KBM-7 (cell line): Measurements from ENCODE around the gene GPC5.
"Not testable (repeated sequence)": the region's sequence is repeated elsewhere in the genome, so short reads cannot be mapped to it uniquely, and the experiment has no call there.

Experiments used
- DNase-seq: peaks from one replicate; pipeline ENCODE4 v3.0.0-alpha.2; 2015
- in situ Hi-C: fragments of 300-500 bp; cut with MboI; formaldehyde crosslinking; loops from 2 replicates; pipeline ENCODE4 v1.14.3; 2020; ENCODE audit warnings: low sequenced_read_pairs, low pct_unique_long_range_greater_than_20kb, mixed read lengths

GPC5 gene

DNA sequence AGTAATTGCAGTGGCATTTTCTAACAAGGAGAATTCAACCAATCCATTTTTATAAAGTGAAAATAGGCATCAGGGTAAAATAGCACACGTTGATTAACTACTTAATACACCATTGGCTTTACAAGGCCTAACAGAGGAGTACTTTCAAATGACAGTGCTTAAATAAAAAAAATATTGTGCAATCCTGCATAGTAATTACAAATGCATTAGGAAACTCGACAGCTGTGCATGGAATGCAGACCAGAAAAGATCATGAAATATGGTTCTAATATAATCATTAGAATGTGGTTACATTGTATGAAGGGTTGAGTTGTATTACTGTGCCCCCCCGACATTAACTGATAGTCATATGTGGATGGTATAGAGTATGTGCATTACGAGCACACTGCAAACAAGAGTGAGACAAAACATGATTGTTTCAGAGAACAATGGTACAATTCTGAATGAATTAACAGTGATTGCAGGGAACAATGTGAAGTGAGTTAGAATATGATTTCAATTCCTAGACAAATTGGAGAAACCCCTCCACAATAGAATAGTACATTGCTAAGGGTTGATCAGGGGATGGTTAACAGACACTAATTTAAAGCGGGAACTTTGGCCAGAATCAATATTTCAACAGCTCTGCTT, 270.6 kb downstream of the GPC5 start:
- in situ Hi-C loops, result no loop called here
- no peak for DNase-seq

DNA sequence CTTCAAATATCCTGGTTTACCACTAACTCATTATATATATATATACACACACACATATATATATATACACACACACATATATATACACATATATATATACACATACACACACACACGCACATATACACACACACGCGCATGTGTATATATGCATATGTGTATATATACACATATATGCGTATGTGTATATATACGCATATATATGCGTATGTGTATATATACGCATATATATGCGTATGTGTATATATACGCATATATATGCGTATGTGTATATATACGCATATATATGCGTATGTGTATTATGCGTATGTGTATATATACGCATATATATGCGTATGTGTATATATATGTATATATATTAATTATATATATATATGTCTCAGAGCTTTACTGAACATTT, 275.9 kb downstream of the GPC5 start:
- DNase-seq, in situ Hi-C loops: not testable (repeated sequence)

DNA sequence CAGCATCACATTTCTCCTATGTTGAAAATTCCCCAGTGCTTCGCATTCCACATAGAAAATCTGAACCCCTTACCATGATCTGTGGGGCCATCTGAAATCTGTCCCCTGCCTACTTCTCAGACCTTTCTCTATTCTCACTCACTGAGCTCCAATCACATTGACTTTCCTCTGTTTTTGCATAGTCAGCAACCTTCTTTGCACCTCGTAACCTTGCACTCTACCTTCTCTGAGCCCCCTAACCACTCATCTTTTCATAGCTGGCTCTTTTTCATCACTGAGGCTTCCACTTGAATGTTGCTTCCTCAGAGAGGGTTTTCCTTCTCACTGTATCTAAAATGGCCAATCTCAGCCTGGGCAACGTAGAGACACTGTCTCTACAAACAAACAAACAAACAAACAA, 286.3 kb downstream of the GPC5 start:
- in situ Hi-C loops, result no loop called here

DNA sequence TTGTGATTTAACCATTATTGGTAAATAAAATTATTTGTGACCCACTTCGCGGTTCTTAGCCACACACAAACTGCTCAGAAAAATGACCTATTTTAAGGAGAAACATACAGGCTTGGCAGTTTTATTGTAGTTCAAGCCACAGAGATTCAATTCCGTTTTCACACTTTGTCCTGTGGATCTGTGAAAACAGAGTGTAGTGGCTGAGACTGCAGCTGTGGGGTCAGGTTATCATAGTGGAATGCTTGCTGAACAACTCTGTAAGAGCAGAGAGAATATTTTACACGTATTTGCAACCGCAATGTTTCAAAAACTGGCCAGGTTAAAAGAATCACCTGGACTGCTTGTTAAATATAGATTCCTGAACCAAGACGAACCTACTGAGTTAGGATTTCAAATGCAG, 292.5 kb downstream of the GPC5 start:
- no peak for DNase-seq
- in situ Hi-C loops, result no loop called here

More for the DNA sequence above, 286.3 kb downstream of the GPC5 start:
- DNase-seq, result no peak

DNA sequence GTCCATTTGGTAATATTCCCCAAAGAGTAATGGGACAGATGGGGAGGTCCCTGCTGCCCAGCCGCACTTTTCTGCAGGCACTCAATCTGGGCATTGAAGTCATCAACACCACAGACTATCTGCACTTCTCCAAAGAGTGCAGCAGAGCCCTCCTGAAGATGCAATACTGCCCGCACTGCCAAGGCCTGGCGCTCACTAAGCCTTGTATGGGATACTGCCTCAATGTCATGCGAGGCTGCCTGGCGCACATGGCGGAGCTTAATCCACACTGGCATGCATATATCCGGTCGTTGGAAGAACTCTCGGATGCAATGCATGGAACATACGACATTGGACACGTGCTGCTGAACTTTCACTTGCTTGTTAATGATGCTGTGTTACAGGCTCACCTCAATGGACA, 295.0 kb downstream of the GPC5 start:
- DNase-seq, result no peak
- in situ Hi-C loops, result no loop called here

DNA sequence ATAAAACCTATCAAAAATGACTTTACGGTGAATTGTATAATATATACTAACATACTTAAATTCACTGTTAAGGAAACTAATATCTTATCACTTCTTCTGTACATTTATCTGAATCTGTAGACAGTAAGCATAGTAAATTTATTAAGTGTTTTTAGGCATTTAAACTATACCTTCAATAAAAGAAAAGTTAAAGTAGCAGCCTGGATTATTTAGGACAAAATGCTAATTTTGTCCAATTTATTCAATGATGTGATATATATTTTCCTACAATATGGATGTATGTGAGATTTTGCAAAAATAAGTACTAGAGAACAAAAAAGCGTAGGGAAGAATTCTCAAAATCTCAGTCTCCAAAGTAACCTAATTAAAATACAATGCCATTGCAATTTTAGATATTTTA, 299.9 kb downstream of the GPC5 start:
- in situ Hi-C loops, result no loop called here
- DNase-seq, result no peak

DNA sequence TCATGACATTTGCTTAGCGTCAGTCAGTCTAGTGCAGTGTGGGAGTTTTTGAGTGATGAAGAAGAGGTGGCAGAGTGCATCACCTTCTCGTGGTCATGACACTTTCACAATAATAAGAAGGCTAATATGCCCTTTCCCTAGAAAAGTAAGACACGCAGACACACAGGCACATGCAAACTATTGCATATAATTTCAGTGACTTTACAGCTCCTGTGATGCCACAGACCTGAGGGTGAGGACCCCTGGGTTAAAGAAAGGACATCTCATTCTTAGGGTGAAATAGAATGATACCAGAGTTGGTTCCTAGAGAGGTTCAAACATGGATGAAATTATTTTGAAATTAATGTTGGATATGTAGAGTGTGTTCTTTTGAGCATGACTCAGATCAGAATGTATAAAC, 300.3 kb downstream of the GPC5 start:
- no peak for DNase-seq
- in situ Hi-C loops, result no loop called here

DNA sequence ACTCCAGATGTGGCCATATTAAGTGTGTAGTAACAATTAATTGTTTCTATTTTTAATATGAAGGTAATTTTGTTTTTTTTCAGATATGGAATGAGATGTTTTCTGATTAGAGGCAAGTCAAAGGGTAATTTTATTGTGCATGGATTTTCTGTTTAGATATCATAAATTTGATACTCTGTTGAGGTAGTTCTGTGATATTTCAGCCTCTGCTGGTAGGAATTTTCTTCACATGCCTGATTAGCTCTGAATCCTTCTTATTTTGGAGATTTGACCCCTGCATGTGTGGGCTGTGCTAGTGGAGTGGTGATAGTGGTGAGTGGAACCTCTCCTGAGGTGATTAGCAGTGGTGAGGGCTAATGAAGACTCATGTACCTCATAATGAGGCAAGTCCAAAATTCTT, 301.4 kb downstream of the GPC5 start:
- DNase-seq, result no peak
- in situ Hi-C loops, result no loop called here

DNA sequence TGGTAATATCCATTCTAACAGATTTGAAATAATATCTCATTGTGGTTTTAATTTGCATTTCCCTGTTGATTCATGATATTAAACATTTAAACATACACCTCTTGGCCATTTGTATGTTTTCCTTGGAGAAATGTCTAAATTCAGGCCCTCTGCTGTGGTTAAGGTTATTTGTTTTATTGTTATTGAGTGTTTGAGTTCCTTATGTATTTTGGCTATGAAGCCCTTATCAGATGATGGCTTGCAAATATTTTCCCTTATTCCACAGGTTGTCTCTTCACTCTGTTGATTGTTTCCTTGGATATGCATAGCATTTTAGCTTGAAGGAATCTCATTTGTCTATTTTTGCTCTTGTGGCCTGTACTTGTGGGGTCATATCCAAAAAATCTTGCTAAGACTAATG, 303.6 kb downstream of the GPC5 start:
- no peak for DNase-seq
- in situ Hi-C loops, result no loop called here

DNA sequence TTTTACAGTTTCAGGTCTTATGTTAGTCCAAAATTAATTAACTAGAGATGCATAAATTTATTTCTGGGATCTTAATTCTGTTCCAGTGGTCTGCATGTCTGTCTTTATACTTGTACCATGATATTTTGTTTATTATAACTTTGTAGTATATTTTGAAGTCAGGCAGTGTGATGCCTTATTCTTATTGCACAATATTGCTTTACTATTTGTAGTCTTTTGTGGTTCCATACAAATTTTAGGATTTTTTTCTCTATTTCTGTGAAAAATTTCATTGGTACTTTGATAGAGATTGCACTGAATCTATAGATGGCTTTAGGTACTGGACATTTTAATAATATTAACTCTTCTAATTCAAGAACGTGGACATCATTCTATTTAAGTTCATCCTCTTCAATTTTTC, 304.0 kb downstream of the GPC5 start:
- in situ Hi-C loops, result no loop called here
- DNase-seq, result no peak

DNA sequence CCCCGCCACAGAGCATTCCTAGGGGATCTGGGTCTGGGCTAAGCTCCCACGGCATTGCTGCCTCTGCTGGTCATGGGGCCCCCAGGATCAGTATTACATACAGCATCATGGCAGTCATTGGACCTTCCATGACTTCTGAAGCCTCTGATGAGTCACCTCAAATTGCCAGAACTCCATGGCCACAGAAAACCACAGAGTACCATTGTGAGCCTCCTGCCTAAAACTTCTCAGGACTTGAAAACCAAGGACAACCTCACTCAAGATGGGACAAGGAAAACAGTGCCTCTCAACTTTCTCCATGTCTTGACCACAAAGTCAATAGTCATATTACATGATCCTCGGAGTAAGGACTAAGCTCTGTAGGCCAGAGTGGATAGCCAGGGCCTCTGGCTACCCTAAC, 306.0 kb downstream of the GPC5 start:
- in situ Hi-C loops, result no loop called here
- DNase-seq, result no peak

DNA sequence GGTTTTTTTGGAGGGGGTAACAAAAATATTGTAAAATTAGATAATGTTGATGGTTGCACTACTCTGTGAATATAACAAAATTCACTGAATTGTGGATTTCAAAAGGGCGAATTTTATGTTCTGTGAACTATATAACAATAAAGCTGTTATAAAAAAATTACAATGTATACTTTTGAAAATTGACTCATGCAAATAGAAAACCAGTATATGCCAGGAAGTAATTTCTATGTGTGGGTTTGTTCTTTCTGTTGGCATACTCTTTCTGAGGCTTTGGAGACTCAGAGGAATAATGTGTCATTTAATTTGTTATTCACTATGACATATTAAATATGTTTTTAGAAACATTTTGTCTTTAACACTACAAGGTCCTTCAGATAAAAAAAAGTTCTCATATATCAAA, 310.1 kb downstream of the GPC5 start:
- in situ Hi-C loops, result no loop called here
- DNase-seq, result no peak

DNA sequence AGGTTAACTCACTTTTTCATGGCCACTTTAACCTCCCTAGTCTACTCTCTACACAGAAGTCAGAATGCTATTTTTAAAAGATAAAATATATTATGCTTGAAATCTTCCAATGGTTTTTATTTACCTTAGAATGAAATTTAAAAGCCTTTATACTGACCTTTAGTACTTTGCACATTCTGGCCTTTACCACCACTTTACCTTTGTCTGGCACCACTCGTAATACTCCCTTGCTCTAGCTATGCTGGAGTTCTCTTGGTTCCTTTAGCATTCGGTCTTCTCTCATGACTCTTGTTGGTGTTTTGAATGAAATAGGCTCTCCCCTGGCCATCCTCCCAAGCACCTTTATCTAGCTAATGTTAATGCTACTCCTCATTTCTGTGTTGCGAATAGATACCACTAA, 310.8 kb downstream of the GPC5 start:
- DNase-seq, result no peak

DNA sequence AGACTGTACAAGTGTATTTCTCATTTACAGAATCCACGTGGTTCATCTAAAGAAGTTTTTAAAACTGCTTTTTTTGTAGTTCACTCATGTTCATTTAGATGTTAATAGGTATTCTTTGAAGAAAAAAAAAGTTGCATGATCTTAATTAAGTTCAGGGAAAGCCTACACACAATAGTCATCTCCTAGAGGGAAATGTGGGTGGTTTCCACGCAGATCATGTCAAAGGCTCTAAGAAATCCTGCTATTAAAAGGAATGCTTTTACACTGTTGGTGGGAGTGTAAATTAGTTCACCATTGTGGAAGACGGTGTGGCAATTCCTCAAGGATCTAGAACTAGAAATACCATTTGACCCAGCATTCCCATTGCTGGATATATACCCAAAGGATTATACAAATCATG, 312.3 kb downstream of the GPC5 start:
- in situ Hi-C loops, result no loop called here
- DNase-seq, result no peak

More for the DNA sequence above, 310.8 kb downstream of the GPC5 start:
- in situ Hi-C loops, result no loop called here

DNA sequence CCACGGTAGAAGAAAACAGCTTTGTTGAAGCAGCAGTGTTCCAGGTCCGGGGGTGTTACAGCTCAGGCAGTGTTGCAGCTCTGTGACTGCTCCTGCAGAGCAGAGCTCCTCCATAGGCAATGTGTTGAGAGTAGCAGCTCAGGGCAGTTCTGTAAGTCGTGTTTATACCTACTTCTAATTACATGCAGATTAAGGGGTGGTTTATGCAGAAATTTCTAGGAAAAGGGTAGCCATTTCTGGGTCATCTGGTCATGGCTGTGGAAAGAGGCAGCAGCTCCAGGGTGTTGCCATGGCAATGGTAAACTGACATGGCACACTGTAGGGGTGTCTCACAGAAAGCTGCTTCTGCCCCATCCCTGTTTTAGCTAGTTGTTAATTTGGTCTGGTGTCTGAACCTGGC, 316.4 kb downstream of the GPC5 start:
- in situ Hi-C loops, result no loop called here
- DNase-seq, result no peak

DNA sequence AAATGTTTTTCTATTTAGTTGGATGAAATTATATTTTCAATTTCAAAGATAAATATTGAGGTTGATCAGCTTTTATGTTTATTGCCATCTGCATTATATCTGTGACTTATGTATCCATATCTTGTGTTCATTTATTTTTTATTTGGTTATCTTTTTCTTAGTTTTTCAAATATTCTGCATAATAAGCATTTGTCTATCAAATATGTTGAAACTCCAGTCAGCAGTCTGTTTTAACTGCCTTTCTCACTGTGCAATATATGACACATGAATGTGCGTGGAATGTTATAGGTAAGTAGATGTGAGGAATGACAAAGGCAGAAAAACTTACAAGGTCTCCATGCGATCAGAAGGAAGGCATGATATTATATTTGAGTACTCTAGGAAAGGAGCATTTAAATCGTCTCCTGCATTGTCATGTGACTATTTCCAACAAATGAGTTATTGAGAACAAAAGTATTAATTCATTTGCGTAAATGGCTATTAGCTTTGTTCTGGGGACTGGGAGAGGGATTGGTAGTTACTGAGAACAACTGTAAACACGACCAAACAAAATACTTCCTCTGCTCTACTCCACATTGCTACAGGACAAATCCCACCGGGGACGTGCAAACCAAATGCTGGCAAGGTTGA, 318.1 kb downstream of the GPC5 start:
- DNase-seq, result no peak
- in situ Hi-C loops, result no loop called here

DNA sequence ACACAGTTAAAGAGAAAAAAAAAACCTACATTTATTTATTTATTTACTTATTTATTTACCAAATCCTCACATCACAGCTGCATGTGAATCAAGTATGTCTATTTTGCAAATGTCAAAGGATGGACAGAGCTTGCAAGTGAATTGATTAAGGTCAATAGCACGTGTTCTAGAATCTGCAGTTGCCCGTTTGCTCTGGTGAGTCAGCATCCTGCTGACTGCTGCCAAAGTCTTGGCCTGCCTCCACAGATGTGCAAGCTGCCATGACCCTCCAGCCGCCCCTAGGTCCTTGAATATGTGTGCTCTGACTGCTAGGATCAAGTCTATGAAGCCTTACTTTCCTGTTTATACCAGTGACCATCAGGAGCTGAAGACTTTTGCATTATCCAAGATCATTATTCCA, 320.6 kb downstream of the GPC5 start:
- DNase-seq, result no peak
- in situ Hi-C loops, result no loop called here

DNA sequence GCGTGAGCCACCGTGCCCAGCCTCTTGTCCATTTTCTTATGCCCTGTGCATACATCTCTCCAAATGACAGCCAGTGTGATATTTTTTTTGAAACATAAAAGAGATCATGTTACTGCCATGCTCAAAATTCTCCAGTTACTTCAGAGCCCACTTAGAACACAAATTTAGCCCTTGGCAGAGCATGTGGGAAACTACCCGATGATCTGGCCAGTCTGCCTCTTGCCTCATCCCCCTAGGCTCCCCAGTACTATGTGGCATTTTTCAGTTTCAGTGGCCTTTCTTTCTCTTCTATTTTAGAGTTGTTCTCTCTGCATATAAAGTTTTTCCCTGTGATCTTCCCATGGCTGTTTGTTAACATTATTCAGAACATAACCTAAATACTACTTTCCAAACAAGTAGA, 323.0 kb downstream of the GPC5 start:
- no peak for DNase-seq
- in situ Hi-C loops, result no loop called here

DNA sequence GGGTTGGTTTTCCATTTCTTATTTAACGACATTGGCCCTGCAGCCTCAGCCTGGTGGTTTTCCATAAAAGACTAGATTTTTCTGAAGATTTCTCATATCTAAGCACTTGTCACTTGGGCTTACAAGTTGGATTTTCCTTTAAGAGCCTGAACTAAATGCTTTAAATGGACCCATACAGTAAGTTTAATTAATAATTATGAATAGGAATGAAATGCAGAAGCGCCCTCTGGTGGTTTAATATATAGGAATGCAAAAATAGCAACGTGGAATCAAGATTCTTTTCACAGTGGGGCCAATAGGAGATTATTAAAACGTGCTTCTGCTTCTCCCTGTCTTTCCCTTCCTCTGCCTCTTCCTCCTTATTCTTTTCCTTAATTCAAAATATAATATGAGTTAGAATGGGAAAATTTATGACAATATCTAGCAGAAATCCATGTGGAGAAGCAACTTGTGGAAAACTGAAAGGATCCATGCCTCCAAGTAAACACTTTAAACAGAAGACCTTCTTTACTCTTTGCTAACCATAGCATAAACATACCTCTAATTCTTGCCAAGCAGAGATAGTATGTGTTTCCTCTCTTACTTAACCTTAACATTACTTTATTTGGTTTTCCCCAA, 324.0 kb downstream of the GPC5 start:
- DNase-seq, result peak; percentile 25
- in situ Hi-C loops, result no loop called here

DNA sequence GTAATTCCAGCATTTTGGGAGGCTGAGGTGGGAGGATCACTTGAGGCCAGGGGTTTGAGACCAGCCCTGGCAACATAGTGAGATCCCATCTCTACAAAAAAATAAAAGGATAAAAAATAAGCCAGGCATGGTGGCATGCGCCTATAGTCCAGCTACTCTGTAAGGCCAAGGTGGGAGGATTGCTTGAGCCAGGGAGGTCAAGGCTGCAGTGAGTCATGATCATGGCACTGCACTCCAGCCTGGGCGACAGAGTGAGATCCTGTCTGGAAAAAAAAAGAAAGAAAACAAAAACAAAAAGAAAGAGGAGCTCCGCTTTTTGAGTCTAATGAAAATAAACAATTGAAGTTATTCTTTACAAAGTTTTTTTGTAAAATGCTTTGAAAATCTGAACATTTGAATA, 326.2 kb downstream of the GPC5 start:
- no peak for DNase-seq
- in situ Hi-C loops, result no loop called here

DNA sequence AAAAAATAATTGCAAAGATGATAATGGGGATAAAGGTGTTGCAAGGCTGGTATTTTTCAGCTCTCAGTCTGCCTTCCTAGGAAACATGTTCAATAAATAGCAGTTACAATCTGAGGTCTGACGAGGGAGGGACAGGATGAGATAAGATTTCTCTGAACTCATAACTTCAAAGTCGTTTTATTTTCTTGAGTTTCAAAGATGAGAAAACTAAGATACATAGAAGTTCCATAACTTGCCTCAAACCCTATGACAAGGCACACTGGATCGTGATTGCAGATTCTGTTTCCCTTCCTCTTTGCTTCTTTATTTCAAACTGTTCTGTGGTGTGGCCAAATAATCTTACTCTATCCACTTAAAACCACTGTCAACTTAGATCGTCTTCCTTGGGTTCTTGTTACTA, 327.2 kb downstream of the GPC5 start:
- no peak for DNase-seq
- in situ Hi-C loops, result no loop called here
